B cell (primary cell): ENCODE measurements around the gene ZDHHC24. TPM values are rescaled to one million over a fixed set of nuclear protein-coding genes. Genes with fewer than 3 reads are reported as not detected.

Source experiments
- ATAC-seq: fragments of 200-7000 bp; cut with Tn5 transposase; one replicate; pipeline ENCODE4 v1.10.0; 2021; ENCODE audit warnings: low read depth, mild to moderate bottlenecking, moderate number of reproducible peaks, moderate library complexity
- CTCF ChIA-PET: fragments of 350-600 bp; sonication (Branson Sonifier 250); formaldehyde crosslinking; loops from one replicate; lab custom pipeline; 2021; ENCODE audit warnings: antibody characterized with exemption, inconsistent platforms; lab: Charles Lee
- POLR2A ChIA-PET: fragments of 350-600 bp; sonication (Branson Sonifier 250); formaldehyde crosslinking; loops from one replicate; lab custom pipeline; 2021; ENCODE audit warnings: antibody characterized with exemption; lab: Charles Lee
- DNase-seq: peaks from one replicate; pipeline ENCODE4 v3.0.0; 2013
- H2AFZ ChIP-seq: 2 replicates; pipeline ENCODE4 v1.6.1; 2012; ENCODE audit warnings: mild to moderate bottlenecking, low read depth, low read length; ENCODE audit not compliant: insufficient read depth, poor library complexity, severe bottlenecking
- H3K27ac ChIP-seq, 2 donors: 1 replicate in 1 of 2; 2 replicates in 1 of 2; pipeline ENCODE4 v1.5.1; 2012 to 2013; ENCODE audit warnings: low read length in 2 of 2, mild to moderate bottlenecking in 2 of 2, moderate library complexity in 1 of 2
- H3K27me3 ChIP-seq, 4 experiments: fragments of 200-600 bp in 1 of 4; sonication (generic) in 1 of 4; replicated peaks in 1 of 4; 1 replicate in 2 of 4; 2 replicates in 2 of 4; pipeline versions ENCODE4 v1.6.1 to v1.7.0; 2013 to 2016; ENCODE audit warnings: low read length in 3 of 4, mild to moderate bottlenecking in 2 of 4, mixed read lengths in 1 of 4, moderate library complexity in 1 of 4; ENCODE audit not compliant: insufficient read depth in 4 of 4, control insufficient read depth in 3 of 4; ENCODE audit errors: control extremely low read depth in 1 of 4
- H3K36me3 ChIP-seq, 2 experiments: replicated peaks in 1 of 2; 1 replicate in 1 of 2; 2 replicates in 1 of 2; pipeline versions ENCODE4 v1.6.1 to v1.7.1; 2013; ENCODE audit warnings: low read length in 1 of 2; ENCODE audit not compliant: insufficient read depth in 2 of 2, control insufficient read depth in 1 of 2; ENCODE audit errors: control extremely low read depth in 1 of 2, extremely low read depth in 1 of 2
- H3K4me1 ChIP-seq, 2 donors: fragments of 200-600 bp in 1 of 2; sonication (generic) in 1 of 2; 1 replicate in 1 of 2; 2 replicates in 1 of 2; pipeline versions ENCODE4 v1.5.1 to v1.6.1; 2013 to 2017; ENCODE audit warnings: low read length in 2 of 2; ENCODE audit not compliant: control insufficient read depth in 2 of 2, insufficient read depth in 2 of 2
- H3K4me2 ChIP-seq: replicated peaks from 2 replicates; pipeline ENCODE3; 2012; ENCODE audit warnings: mild to moderate bottlenecking, low read depth, low read length; ENCODE audit not compliant: poor library complexity, severe bottlenecking
- H3K4me3 ChIP-seq, 5 experiments: fragments of 200-600 bp in 1 of 5; sonication (generic) in 1 of 5; 1 replicate in 3 of 5; 2 replicates in 2 of 5; pipeline versions ENCODE4 v1.5.1 to v1.7.0; 2011 to 2016; ENCODE audit warnings: low read length in 4 of 5, mild to moderate bottlenecking in 4 of 5, low read depth in 2 of 5, control low read depth in 1 of 5, moderate library complexity in 1 of 5; ENCODE audit not compliant: insufficient read depth in 1 of 5; ENCODE audit errors: control extremely low read depth in 1 of 5, extremely low read depth in 1 of 5
- H3K79me2 ChIP-seq: fragments of 200-600 bp; sonication (generic); one replicate; pipeline ENCODE4 v1.6.0; 2016; ENCODE audit warnings: low read length; ENCODE audit not compliant: control insufficient read depth, insufficient read depth
- H3K9ac ChIP-seq: fragments of 200-600 bp; sonication (generic); 2 replicates; pipeline ENCODE4 v1.6.1; 2017; ENCODE audit warnings: mild to moderate bottlenecking, low read length, moderate library complexity
- H3K9me3 ChIP-seq, 3 donors: one replicate each; pipeline versions ENCODE4 v1.6.1 to v1.7.1; 2013; ENCODE audit warnings: low read length in 2 of 3; ENCODE audit not compliant: control insufficient read depth in 2 of 3, insufficient read depth in 1 of 3; ENCODE audit errors: control extremely low read depth in 1 of 3
- H4K20me1 ChIP-seq: 2 replicates; pipeline ENCODE4 v1.6.0; 2012; ENCODE audit warnings: mild to moderate bottlenecking, low read length; ENCODE audit not compliant: insufficient read depth, control insufficient read depth, poor library complexity, severe bottlenecking
- H3K27ac Mint-ChIP-seq: one replicate; pipeline ENCODE4 v1.8.0; 2021; ENCODE audit warnings: mixed read lengths
- H3K27me3 Mint-ChIP-seq: one replicate; pipeline ENCODE4 v1.8.0; 2021; ENCODE audit warnings: mixed read lengths
- H3K4me1 Mint-ChIP-seq: one replicate; pipeline ENCODE4 v1.8.0; 2021; ENCODE audit warnings: mixed read lengths
- H3K4me3 Mint-ChIP-seq: one replicate; pipeline ENCODE4 v1.8.0; 2021; ENCODE audit warnings: mixed read lengths
- H3K9me3 Mint-ChIP-seq: one replicate; pipeline ENCODE4 v1.8.0; 2022; ENCODE audit warnings: mixed read lengths; ENCODE audit not compliant: insufficient read depth
- EZH2 ChIP-seq: IDR thresholded peaks from 2 replicates; pipeline ENCODE4 v1.6.1; 2012; ENCODE audit warnings: borderline replicate concordance, low read depth, mild to moderate bottlenecking, moderate library complexity, low read length; ENCODE audit not compliant: insufficient read depth, poor library complexity, severe bottlenecking
- WGBS: methylation state at CpG from one replicate; pipeline ENCODE4 v1.1.5; 2013; ENCODE audit warnings: missing lambda C conversion rate; ENCODE audit not compliant: insufficient coverage; 5-methylcytosine and 5-hydroxymethylcytosine counted together
- intact Hi-C: fragments of 100-400 bp; cut with micrococcal nuclease; formaldehyde crosslinking; loops from one replicate; pipeline ENCODE4 v1.10.0; 2022
- polyA plus RNA-seq: library from polyadenylated mRNA; depleted of rRNA; stranded (reverse); fragments of >200 nt; gene quantifications from 2 replicates; pipeline ENCODE4 v1.2.3, GENCODE V29; 2012
- total RNA-seq, 2 donors: library from RNA; stranded (reverse); fragments of 120-200 nt in 1 of 2; gene quantifications; 1 replicate in 1 of 2; 2 replicates in 1 of 2; pipeline versions ENCODE4 v1.2.3 to v1.2.4, GENCODE V29; 2013 to 2022
- TF ChIP-seq, protein P1 (sequence below): fragments of 200-600 bp; IDR thresholded peaks from one replicate; pipeline ENCODE4 v1.8.0; 2022; ENCODE audit warnings: antibody characterized with exemption, mild to moderate bottlenecking

The ZDHHC24 gene
- total and polyA plus RNA-seq, 2 donors (not counting 1 experiment from before 2014, with no cell fraction given), result 29.7 to 32.6 TPM

DNA sequence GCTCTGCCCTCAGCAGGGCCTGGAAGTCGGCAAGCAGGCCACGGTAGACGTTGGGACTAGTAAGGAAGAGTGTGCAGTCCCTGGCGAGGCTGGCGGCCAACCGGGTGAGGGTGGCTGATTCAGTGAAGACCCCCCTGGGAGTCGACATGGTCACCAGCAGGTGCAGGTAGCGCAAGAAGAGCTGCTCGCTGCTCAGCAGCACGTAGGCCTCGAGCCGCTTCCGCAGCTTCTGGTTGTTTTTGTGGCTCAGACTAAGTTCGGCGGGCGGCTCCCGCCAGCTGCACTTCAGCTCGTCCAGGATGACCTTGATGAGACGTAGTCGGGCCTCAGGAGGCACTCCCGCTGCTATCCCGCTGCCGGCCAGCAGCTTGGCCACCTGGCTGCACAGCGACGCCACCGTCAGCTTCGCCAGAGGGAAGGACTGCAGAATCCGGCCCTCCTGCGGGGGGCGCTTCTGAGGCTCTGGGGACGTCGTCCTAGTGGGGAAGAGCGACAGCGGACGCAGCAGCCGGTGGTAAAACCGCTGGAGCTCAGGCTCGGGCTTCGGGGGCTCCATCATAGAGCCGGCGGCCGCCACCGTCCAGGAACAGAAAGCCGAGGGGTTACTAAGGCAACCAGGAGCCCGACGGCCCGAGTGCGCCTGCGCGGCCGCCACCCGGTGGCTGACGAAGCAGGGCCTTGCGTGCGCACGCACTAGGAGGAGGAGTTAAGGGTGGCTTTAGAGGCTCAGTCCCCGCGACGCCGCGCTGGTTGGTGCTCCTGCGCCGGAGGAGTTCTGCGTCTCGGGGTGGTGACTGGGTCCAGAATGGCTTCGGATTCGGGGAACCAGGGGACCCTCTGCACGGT, 46.8 kb upstream of the ZDHHC24 start, which contains the start of the genes CCDC87 and CCS:
Gene CCDC87 (minus strand): TSS at position 607 of the 846 bp plus-strand sequence. CDS start 48 bp downstream, at position 559.
Gene CCS (plus strand): TSS at position 729 of the 846 bp plus-strand sequence. CDS start 77 bp downstream, at position 806.
- peak within 1 kb of the TSS; percentile 96 for H3K4me2 ChIP-seq
- DNase-seq (peak; percentile 96), ATAC-seq (peak; percentile 95)
- peaks cover 0 to 4% of the 10 kb centered on the region in 2 experiments for H3K36me3 ChIP-seq
- peak within 1 kb of the TSS; percentile 96 for H2AFZ ChIP-seq
- peak within 1 kb of the TSS; percentile 89 for H3K9ac ChIP-seq
- Mint-ChIP-seq H3K4me1 (peaks cover 40% of the 10 kb centered on the region), H3K4me3 (peak within 1 kb of the TSS; percentile 100), H3K9me3 (no peaks in the 10 kb centered on the region), H3K27me3 (no peaks in the 10 kb centered on the region), H3K27ac (peak within 1 kb of the TSS; percentile 99)
- intact Hi-C loops, result loop anchor here (1.0 to 5.0 kb wide), 6 partner anchors 16 to 86 kb away; partner anchors contain the start of genes ACTN3, RBM14, RBM4 and ZDHHC24
- POLR2A ChIA-PET, result interaction anchor here (0.5 to 2.2 kb wide), 5 partner anchors 16 to 1105 kb away, joined by 4 to 17 read pairs (median 5); partner anchors contain the start of genes RBM14, RBM4 and RBM4B
- no peaks in the 10 kb centered on the region for H4K20me1 ChIP-seq
- peaks cover 28 to 29% of the 10 kb centered on the region in 2 donors for H3K4me1 ChIP-seq
- no peaks in the 10 kb centered on the region for H3K27me3 ChIP-seq
- H3K27ac ChIP-seq, result peak within 1 kb of the TSS; percentile 61 to 86
- peak within 1 kb of the TSS; percentile 63 to 84 (median 77) for H3K4me3 ChIP-seq
- CTCF ChIA-PET, result interaction anchor here (0.7 to 5.9 kb wide), 17 partner anchors 9 to 280 kb away, joined by 3 to 46 read pairs (median 5); partner anchors contain the start of genes RBM14, RBM4, RBM4B and ZDHHC24
- peaks cover 58% of the 10 kb centered on the region for H3K79me2 ChIP-seq
- H3K9me3 ChIP-seq, result no peaks in the 10 kb centered on the region
- no peak for TF ChIP-seq EZH2
- TF ChIP-seq, protein P1, sequence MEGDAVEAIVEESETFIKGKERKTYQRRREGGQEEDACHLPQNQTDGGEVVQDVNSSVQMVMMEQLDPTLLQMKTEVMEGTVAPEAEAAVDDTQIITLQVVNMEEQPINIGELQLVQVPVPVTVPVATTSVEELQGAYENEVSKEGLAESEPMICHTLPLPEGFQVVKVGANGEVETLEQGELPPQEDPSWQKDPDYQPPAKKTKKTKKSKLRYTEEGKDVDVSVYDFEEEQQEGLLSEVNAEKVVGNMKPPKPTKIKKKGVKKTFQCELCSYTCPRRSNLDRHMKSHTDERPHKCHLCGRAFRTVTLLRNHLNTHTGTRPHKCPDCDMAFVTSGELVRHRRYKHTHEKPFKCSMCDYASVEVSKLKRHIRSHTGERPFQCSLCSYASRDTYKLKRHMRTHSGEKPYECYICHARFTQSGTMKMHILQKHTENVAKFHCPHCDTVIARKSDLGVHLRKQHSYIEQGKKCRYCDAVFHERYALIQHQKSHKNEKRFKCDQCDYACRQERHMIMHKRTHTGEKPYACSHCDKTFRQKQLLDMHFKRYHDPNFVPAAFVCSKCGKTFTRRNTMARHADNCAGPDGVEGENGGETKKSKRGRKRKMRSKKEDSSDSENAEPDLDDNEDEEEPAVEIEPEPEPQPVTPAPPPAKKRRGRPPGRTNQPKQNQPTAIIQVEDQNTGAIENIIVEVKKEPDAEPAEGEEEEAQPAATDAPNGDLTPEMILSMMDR, result peak; percentile 77
- 16% methylated on average over 68 of the region's 68 CpGs for WGBS
